Neural crest cell (in vitro differentiated cells): ENCODE measurements around the gene FARP1. TPM values are rescaled to one million over a fixed set of nuclear protein-coding genes. Genes with fewer than 3 reads are reported as not detected.

Experiments
- DNase-seq: peaks from one replicate; pipeline ENCODE4 v3.0.0; 2021; ENCODE audit warnings: low read depth, mixed read lengths, low spot score
- H3K27ac Mint-ChIP-seq: one replicate; pipeline ENCODE4 v1.8.0; 2021; ENCODE audit warnings: mild to moderate bottlenecking, mixed read lengths; ENCODE audit not compliant: unreplicated experiment
- H3K27me3 Mint-ChIP-seq: 2 replicates; pipeline ENCODE4 v1.8.0; 2021; ENCODE audit warnings: low read depth, mild to moderate bottlenecking, mixed read lengths
- H3K36me3 Mint-ChIP-seq: 2 replicates; pipeline ENCODE4 v1.8.0; 2021; ENCODE audit warnings: low read depth, mild to moderate bottlenecking, mixed read lengths
- H3K4me1 Mint-ChIP-seq: 2 replicates; pipeline ENCODE4 v1.8.0; 2021; ENCODE audit warnings: mixed read lengths
- H3K4me3 Mint-ChIP-seq: one replicate; pipeline ENCODE4 v1.8.0; 2021; ENCODE audit warnings: mild to moderate bottlenecking, mixed read lengths
- H3K9me3 Mint-ChIP-seq: 2 replicates; pipeline ENCODE4 v1.8.0; 2021; ENCODE audit warnings: mixed read lengths
- total RNA-seq: library from RNA; stranded (reverse); gene quantifications from 2 replicates; pipeline ENCODE4 v1.2.1, GENCODE V29; 2021
- TF ChIP-seq, protein P1 (sequence below): fragments of 200-600 bp; sonication (generic); conservative IDR thresholded peaks from 2 replicates; pipeline ENCODE4 v1.5.0; 2021; ENCODE audit warnings: antibody characterized with exemption, mild to moderate bottlenecking

FARP1 gene
- total RNA-seq, 1 donor from 2014 or later, result 138 TPM

DNA sequence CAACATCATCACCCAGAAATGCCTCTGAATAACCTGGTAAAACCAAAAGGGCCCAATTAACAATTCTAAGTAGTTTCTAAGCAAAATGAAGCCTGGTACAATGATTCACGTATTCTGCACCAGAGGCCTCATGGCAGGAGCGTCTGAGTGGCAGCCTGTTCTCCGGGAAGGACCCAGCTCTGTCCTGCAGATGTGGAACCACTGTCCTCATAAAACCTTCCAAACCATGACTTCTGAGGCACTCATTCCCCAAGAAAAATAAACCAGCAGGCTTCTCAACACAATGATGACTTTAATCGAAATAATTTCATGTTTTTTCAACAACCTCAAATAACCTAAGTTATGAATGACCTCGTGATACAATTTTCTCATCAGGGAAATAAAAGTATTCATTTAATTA is 344.1 kb downstream of the FARP1 start:
- Mint-ChIP-seq H3K4me3 (no peak overlapping the region), H3K9me3 (no peaks in the 10 kb centered on the region), H3K27me3 (no peaks in the 10 kb centered on the region), H3K27ac (no peak overlapping the region), H3K36me3 (no peaks in the 10 kb centered on the region), H3K4me1 (peaks cover 72% of the 10 kb centered on the region)
- no peak for DNase-seq
- TF ChIP-seq, protein P1, sequence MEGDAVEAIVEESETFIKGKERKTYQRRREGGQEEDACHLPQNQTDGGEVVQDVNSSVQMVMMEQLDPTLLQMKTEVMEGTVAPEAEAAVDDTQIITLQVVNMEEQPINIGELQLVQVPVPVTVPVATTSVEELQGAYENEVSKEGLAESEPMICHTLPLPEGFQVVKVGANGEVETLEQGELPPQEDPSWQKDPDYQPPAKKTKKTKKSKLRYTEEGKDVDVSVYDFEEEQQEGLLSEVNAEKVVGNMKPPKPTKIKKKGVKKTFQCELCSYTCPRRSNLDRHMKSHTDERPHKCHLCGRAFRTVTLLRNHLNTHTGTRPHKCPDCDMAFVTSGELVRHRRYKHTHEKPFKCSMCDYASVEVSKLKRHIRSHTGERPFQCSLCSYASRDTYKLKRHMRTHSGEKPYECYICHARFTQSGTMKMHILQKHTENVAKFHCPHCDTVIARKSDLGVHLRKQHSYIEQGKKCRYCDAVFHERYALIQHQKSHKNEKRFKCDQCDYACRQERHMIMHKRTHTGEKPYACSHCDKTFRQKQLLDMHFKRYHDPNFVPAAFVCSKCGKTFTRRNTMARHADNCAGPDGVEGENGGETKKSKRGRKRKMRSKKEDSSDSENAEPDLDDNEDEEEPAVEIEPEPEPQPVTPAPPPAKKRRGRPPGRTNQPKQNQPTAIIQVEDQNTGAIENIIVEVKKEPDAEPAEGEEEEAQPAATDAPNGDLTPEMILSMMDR, result no peak

DNA sequence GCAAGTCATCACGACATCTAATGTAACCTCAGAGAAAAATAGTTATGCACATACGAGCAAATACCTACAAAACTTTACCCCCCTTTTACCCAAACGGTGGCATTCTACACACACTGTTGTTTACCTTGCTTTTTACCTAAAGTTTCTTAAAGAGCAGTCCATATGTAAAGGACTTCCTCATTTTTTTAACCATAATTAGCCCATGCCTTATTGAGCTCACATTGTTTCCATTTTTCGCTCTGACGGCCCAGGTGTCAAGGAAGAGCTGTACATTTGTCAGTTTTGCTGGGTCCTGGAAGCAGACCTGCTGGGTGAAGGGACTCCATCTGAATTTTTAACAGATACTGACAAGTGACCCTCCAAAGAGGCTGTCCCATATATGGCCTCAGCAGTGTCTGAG is 344.6 kb downstream of the FARP1 start:
- Mint-ChIP-seq H3K4me1 (peaks cover 77% of the 10 kb centered on the region), H3K9me3 (no peaks in the 10 kb centered on the region), H3K27me3 (no peaks in the 10 kb centered on the region), H3K4me3 (no peak overlapping the region), H3K27ac (no peak overlapping the region), H3K36me3 (no peaks in the 10 kb centered on the region)
- TF ChIP-seq, protein P1, result no peak
- no peak for DNase-seq

DNA sequence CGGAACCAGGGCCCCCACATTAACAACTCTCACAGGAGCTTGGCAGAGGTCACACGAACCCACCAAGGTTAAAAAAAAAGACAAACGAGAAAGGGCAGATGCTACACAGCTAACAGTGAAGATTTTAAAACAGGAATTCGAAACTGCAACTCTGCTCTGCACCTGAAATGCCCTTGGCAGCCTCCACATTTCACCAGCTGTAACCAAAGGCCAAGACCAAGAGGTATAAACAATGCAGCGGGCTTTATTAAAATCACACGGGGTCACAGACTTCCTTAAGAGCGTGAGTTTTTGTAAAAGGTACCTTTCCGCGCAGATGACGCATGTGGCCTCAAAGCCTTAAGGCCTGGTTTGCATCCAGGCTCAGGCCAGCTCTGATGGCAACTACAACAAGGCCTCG is 345.8 kb downstream of the FARP1 start:
- no peaks in the 10 kb centered on the region for H3K9me3 Mint-ChIP-seq

DNA sequence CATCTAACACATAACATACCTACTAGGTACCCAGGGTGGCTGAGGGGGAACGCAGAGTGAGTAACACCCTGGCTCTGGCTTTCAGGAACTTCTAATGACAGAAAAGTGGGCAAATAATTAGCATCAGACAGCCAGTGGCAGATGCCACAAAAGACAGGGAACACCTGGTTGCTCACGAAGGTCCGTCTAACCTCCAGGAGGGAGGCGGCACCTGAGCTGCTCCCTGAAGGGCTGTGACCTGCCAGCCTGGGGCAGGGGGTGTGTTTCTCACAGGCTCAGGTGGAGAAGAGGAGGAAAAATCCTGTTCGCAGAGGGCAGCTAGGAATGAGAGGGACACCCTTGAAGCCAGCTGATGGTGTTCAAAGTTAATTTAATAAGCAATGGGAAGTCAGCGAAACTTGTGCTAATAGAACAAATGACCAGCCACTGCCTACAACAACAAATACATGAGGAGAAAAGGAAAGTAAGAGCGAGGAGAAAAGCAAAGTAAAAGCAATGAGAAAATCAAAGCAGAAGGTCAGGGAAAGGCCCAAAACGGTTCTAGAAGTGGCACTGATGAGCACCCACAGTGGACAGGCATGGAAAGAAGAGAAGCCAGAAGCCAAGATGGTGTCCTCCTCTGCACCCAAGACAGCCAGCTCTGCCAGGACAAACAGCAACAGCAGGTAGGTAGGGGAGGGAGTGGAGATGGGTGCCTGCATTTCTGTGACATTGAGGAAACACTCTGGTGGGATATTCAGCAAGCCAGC is 346.7 kb downstream of the FARP1 start:
- Mint-ChIP-seq H3K27me3 (no peaks in the 10 kb centered on the region), H3K4me1 (peaks cover 74% of the 10 kb centered on the region), H3K27ac (no peak overlapping the region), H3K36me3 (no peaks in the 10 kb centered on the region), H3K4me3 (no peak overlapping the region), H3K9me3 (no peaks in the 10 kb centered on the region)
- TF ChIP-seq, protein P1, result no peak
- DNase-seq, result no peak

More for the DNA sequence above, 345.8 kb downstream of the FARP1 start:
- TF ChIP-seq, protein P1, result no peak
- peak overlapping the region; percentile 22 for H3K27ac Mint-ChIP-seq
- peaks cover 80% of the 10 kb centered on the region for H3K4me1 Mint-ChIP-seq
- H3K4me3 Mint-ChIP-seq, result no peak overlapping the region
- no peak for DNase-seq
- H3K36me3 Mint-ChIP-seq, result no peaks in the 10 kb centered on the region
- H3K27me3 Mint-ChIP-seq, result no peaks in the 10 kb centered on the region

DNA sequence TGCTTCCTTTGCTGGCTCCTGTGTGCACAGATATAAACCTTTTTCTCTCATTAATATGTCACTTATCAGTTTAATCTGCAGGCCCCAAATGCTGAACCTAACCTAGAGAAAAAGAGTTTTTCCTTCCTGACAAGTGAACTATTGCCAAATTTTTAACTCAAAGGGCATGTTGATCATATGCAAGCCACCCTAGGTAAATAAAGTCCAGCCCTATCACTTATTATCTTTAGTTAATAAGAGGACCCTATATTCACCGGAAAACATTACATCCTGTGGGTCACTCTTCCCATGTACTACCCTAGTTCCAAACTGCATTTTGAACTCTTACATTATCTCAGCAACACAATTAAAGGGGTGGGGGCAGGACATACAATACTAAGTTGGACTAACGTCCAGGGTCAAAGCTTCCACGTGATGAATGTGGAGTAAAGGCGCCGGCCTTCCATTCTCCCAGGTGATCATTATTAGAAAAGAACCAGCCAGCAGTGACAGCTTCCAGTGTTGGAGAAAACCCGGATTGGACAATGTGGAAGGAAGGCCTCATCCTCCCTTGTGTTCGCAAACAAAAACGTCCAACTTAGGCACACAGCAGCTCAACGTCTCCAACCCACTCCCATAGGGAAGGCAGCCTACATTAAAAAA is 347.4 kb downstream of the FARP1 start:
- Mint-ChIP-seq H3K9me3 (no peaks in the 10 kb centered on the region), H3K4me3 (no peak overlapping the region), H3K27ac (no peak overlapping the region), H3K4me1 (peaks cover 73% of the 10 kb centered on the region), H3K27me3 (no peaks in the 10 kb centered on the region), H3K36me3 (no peaks in the 10 kb centered on the region)
- TF ChIP-seq, protein P1, result no peak
- no peak for DNase-seq
